Pancreas (tissue), 10 donors: ENCODE measurements around the gene KRT73. TPM values are rescaled to one million over a fixed set of nuclear protein-coding genes. Genes with fewer than 3 reads are reported as not detected.

Source experiments
- ATAC-seq, 4 donors: fragments of 200-7000 bp; cut with Tn5 transposase; one replicate each; pipeline versions ENCODE4 v1.8.0 to v1.9.1; 2020; ENCODE audit warnings: mild to moderate bottlenecking in 4 of 4, moderate library complexity in 4 of 4
- DNase-seq, 6 donors: peaks; one replicate each; pipeline ENCODE4 v3.0.0-alpha.2; 2020
- FAIRE-seq: peaks from 2 replicates; lab custom pipeline; 2012; peaks lifted over from hg19 to GRCh38; lab: Jason Lieb, UNC
- H3K27ac ChIP-seq, 4 donors: fragments of 200-600 bp; sonication (generic); 1 replicate in 3 of 4; 2 replicates in 1 of 4; pipeline versions ENCODE4 v1.5.0 to v1.8.0; 2020
- H3K27me3 ChIP-seq, 4 donors: fragments of 200-600 bp; one replicate each; pipeline ENCODE4 v1.8.0; 2021
- H3K36me3 ChIP-seq, 3 donors: fragments of 200-600 bp; sonication (generic) in 1 of 3; one replicate each; pipeline versions ENCODE4 v1.5.0 to v1.8.0; 2020 to 2021
- H3K4me1 ChIP-seq, 3 donors: fragments of 200-600 bp; one replicate each; pipeline ENCODE4 v1.8.0; 2021
- H3K4me3 ChIP-seq, 4 donors: fragments of 200-600 bp; sonication (generic) in 2 of 4; one replicate each; pipeline versions ENCODE4 v1.5.0 to v1.8.0; 2020 to 2021
- H3K9me3 ChIP-seq, 4 donors: fragments of 200-600 bp; one replicate each; pipeline ENCODE4 v1.8.0; 2021
- WGBS, 2 donors: extraction: QIAGEN DNeasy Blood & Tissue Kit; methylation state at CpG; one replicate each; pipeline ENCODE4 v1.1.7; 2013; 5-methylcytosine and 5-hydroxymethylcytosine counted together
- intact Hi-C, 3 donors: fragments of 100-400 bp; cut with DNase I; formaldehyde crosslinking; loops; one replicate each; pipeline versions ENCODE4 v1.11.1 to v1.14.2; 2022
- polyA plus RNA-seq, 2 donors: library from polyadenylated mRNA; stranded (reverse); fragments of 200-250 nt; gene quantifications; one replicate each; pipeline ENCODE4 v1.2.3, GENCODE V29; 2013
- total RNA-seq, 6 donors: library from RNA; stranded (reverse); fragmentation: NEBNext Ultra II Directional in 4 of 6; extraction: Animal tissue kit (Norgen Biotek cat#: 25700) in 4 of 6; gene quantifications; one replicate each; pipeline versions ENCODE4 v1.2.1 to v1.2.4, GENCODE V29; 2021 to 2023
- TF ChIP-seq, protein P1 (sequence below), 4 donors: fragments of 200-600 bp; sonication (generic) in 3 of 4; IDR thresholded peaks; one replicate each; pipeline versions ENCODE4 v1.5.0 to v1.8.0; 2021; ENCODE audit warnings: antibody characterized with exemption in 4 of 4
- donor health status: healthy with polysubstance abuse.
- donor health status: DM: no; HTN: no; CAD: no; lungs with moderate emphysema.
- donor health status: DM: no; HTN: no; CAD: no.
- donor health status: control.
- donor health status: control.
- donor health status: Bipolar disorder and iron deficiency.
- donor health status: DM: yes; HTN: yes; CAD: no.
- donor health status: DM: no; HTN: no; CAD: no.
- donor health status: DM: no; HTN: no; CAD: no.
- donor health status: DM: yes; HTN: yes; CAD: no.

The KRT73 gene
- total and polyA plus RNA-seq, 8 donors, result not detected

- H3K27ac ChIP-seq, result no peak overlapping the region
- TF ChIP-seq, protein P1, sequence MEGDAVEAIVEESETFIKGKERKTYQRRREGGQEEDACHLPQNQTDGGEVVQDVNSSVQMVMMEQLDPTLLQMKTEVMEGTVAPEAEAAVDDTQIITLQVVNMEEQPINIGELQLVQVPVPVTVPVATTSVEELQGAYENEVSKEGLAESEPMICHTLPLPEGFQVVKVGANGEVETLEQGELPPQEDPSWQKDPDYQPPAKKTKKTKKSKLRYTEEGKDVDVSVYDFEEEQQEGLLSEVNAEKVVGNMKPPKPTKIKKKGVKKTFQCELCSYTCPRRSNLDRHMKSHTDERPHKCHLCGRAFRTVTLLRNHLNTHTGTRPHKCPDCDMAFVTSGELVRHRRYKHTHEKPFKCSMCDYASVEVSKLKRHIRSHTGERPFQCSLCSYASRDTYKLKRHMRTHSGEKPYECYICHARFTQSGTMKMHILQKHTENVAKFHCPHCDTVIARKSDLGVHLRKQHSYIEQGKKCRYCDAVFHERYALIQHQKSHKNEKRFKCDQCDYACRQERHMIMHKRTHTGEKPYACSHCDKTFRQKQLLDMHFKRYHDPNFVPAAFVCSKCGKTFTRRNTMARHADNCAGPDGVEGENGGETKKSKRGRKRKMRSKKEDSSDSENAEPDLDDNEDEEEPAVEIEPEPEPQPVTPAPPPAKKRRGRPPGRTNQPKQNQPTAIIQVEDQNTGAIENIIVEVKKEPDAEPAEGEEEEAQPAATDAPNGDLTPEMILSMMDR (IDR thresholded peaks at IDR 0.05), result no peak
- WGBS, 2 donors, result 62 to 73% methylated on average over 8 of the region's 8 CpGs
- no peaks in the 10 kb centered on the region for H3K9me3 ChIP-seq
- no peak for DNase-seq
- H3K4me3 ChIP-seq, result no peak overlapping the region
- no peaks in the 10 kb centered on the region for H3K4me1 ChIP-seq
- intact Hi-C loops, result no loop called here
- no peak for FAIRE-seq
- no peaks in the 10 kb centered on the region for H3K27me3 ChIP-seq
- H3K36me3 ChIP-seq, result no peaks in the 10 kb centered on the region
- no peak for ATAC-seq
These were observed 9.3 kb downstream of the KRT73 start for GRCh38 chr12:52608826-52609630.

DNA sequence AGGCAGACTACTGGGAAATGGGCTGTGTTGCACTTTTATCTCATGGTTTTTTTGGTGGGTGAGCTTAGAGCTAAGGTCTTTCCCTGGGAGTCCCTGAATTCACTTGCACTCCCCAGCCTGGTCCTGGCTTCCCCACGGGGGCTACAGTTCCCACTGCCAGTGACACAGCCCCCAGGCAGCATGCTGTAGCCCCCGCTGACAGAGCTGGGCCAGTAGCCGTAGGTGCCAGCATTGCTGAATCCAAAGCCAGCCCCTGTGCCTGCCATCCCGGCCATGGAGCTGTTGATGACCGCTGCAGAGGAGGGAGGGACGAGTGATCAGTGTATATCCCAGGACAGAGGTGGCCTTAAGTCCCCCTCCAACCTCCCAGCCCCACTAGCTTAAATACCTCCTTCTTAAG lies 10.2 kb downstream of the KRT73 start:
- Histone ChIP-seq H3K4me3 (no peak overlapping the region), H3K9me3 (no peaks in the 10 kb centered on the region), H3K4me1 (no peaks in the 10 kb centered on the region), H3K27ac (no peak overlapping the region), H3K36me3 (no peaks in the 10 kb centered on the region), H3K27me3 (no peaks in the 10 kb centered on the region)
- ATAC-seq (no peak), FAIRE-seq (no peak), DNase-seq (no peak)
- WGBS, 2 donors, result 74 to 75% methylated on average over 6 of the region's 6 CpGs
- TF ChIP-seq, protein P1 (IDR thresholded peaks at IDR 0.05), result no peak
- intact Hi-C loops, result no loop called here

DNA sequence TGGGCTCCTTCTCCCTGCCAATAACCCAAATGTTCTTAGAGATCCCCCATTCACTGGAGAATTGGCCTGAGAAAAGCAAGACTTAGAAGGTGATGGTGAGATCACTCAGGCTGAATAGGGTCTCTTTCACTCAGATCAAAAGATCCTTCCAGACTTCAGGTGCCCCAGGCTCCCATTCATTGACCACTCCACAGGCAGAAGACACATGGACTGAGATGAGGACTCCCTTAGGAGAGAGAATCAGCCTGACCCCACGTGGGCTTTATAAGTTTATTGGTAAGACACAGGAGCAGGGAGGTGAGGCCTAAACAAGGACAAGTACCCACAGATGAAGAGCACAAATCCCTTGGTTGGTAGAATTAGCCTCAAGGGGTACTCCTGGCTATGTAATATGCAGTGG lies 11.0 kb downstream of the KRT73 start:
- DNase-seq (no peak), FAIRE-seq (no peak), ATAC-seq (no peak)
- Histone ChIP-seq H3K4me3 (no peak overlapping the region), H3K4me1 (no peaks in the 10 kb centered on the region), H3K27me3 (no peaks in the 10 kb centered on the region), H3K36me3 (no peaks in the 10 kb centered on the region), H3K27ac (no peak overlapping the region), H3K9me3 (no peaks in the 10 kb centered on the region)
- TF ChIP-seq, protein P1 (IDR thresholded peaks at IDR 0.05), result no peak
- intact Hi-C loops, result no loop called here
- WGBS, 2 donors, result 37 to 57% methylated on average over 1 of the region's 1 CpG

DNA sequence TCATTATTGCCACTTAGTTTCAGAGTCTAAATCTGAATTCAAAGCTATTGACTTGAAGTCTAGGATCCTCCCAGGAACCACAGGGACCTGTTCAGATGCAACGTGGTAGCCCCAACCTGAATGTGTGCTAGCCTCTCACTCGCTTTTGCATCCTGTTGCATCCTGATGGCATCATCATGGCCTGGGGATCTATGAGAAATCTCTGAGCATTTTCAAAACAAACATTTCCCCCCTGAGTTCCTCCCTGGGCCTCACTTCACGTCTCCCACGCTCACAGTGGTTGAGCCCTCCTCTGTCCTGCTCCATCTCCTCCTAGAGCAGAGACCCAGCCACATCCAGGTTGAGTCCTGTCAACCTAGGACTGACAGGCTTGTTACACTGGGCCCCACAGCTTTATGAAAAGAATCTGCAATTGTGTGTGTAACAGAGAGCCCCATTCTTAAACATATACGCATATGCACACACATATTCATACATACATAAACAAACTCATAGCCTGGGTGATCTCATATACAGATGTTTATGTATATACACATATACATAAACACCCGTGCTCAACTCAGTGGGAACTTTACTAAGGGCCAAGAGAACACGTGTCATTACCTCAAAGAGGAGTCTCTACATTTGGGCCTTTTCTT lies 11.7 kb downstream of the KRT73 start:
- Histone ChIP-seq H3K36me3 (no peaks in the 10 kb centered on the region), H3K4me3 (no peak overlapping the region), H3K4me1 (no peaks in the 10 kb centered on the region), H3K27me3 (peaks cover 0 to 3% (median 0%) of the 10 kb centered on the region in 4 donors), H3K9me3 (no peaks in the 10 kb centered on the region), H3K27ac (no peak overlapping the region)
- FAIRE-seq (no peak), ATAC-seq (no peak), DNase-seq (no peak)
- intact Hi-C loops, result no loop called here
- TF ChIP-seq, protein P1 (IDR thresholded peaks at IDR 0.05), result no peak
- 80 to 82% methylated on average over 7 of the region's 7 CpGs for whole genome bisulfite sequencing, 2 donors

- intact Hi-C loops, result no loop called here
- FAIRE-seq, result no peak
- Histone ChIP-seq H3K4me3 (no peak overlapping the region), H3K9me3 (no peaks in the 10 kb centered on the region), H3K27me3 (peaks cover 0 to 5% (median 2%) of the 10 kb centered on the region in 4 donors), H3K4me1 (no peaks in the 10 kb centered on the region), H3K36me3 (no peaks in the 10 kb centered on the region), H3K27ac (no peak overlapping the region)
- no peak for ATAC-seq
- DNase-seq, result no peak
- 73 to 79% methylated on average over 3 of the region's 3 CpGs for WGBS, 2 donors
- TF ChIP-seq, protein P1 (IDR thresholded peaks at IDR 0.05), result no peak
These were observed 12.3 kb downstream of the KRT73 start for GRCh38 chr12:52606096-52606495.
